ENCODE measurements around the gene IGLL5. TPM values are rescaled to one million over a fixed set of nuclear protein-coding genes. Genes with fewer than 3 reads are reported as not detected.

Gene IGLL5
- total RNA-seq, 4 donors from 2014 or later: 0.90 to 7.4 (median 2.7) TPM; not detected in 1

GRCh38 chr22:22927196-22927887 is 39.7 kb downstream of the IGLL5 start:
- no peak for DNase-seq
- no peak for TF ChIP-seq CTCF (IDR thresholded peaks at IDR 0.05)
- TF ChIP-seq POLR2A (IDR thresholded peaks at IDR 0.05): no peak
- Histone ChIP-seq H3K4me3 (no peak overlapping the region), H3K4me1 (no peaks in the 10 kb centered on the region), H3K27me3 (no peaks in the 10 kb centered on the region), H3K27ac (no peak overlapping the region), H3K9me3 (no peaks in the 10 kb centered on the region), H3K36me3 (no peaks in the 10 kb centered on the region)
- intact Hi-C loops (cut with DNase I; ENCODE audit: low total_unique reads): no loop called here

DNA sequence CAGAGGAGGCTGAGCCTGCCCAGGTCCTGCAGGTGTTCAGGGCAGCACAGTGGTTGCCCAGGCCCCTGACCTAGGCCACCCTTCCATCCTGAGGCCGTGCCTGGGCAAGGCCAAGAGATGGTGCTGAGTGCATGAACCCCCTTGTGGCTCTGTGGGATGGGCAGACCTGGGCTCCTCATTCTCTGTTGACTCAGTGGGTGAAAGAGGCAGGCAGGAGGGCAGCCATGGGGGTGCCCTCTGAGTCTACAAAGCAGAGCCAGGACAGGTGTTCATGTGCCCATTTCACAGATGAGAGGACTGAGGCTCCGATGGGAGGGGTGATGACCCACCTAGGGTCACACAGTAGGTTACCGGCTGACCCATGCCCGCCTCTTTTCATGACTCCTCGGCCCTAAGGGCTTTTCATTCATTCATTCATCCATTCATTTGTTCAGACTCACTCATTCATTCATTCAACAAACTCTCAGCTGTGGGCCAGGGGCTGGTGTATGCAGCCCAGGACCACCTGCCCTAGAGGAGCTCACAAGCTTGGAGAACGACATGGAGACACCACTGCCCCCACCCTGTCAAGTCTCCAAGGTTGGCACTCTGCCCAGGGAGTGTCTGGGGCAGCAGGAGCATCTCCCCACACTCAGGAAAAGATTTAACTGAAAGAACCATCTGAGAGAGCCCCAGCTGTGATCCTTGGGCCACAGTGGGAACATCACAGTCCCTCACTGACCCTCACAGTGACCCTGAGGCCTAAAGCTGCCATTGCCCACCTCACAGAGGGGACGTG is 40.5 kb downstream of the IGLL5 start:
- Histone ChIP-seq H3K4me3 (no peak overlapping the region), H3K4me1 (no peaks in the 10 kb centered on the region), H3K9me3 (no peaks in the 10 kb centered on the region), H3K27ac (no peak overlapping the region), H3K36me3 (no peaks in the 10 kb centered on the region), H3K27me3 (no peaks in the 10 kb centered on the region)
- intact Hi-C loops (cut with DNase I; ENCODE audit: low total_unique reads): no loop called here
- TF ChIP-seq POLR2A (IDR thresholded peaks at IDR 0.05): no peak
- DNase-seq: no peak

GRCh38 chr22:22928666-22929380 is 41.2 kb downstream of the IGLL5 start:
- Histone ChIP-seq H3K4me1 (no peaks in the 10 kb centered on the region), H3K36me3 (no peaks in the 10 kb centered on the region), H3K27me3 (no peaks in the 10 kb centered on the region), H3K4me3 (no peak overlapping the region), H3K27ac (no peak overlapping the region), H3K9me3 (no peaks in the 10 kb centered on the region)
- intact Hi-C loops (cut with DNase I; ENCODE audit: low total_unique reads): no loop called here
- DNase-seq: no peak
- TF ChIP-seq POLR2A (IDR thresholded peaks at IDR 0.05) (no peak), CTCF (IDR thresholded peaks at IDR 0.05) (no peak)

DNA sequence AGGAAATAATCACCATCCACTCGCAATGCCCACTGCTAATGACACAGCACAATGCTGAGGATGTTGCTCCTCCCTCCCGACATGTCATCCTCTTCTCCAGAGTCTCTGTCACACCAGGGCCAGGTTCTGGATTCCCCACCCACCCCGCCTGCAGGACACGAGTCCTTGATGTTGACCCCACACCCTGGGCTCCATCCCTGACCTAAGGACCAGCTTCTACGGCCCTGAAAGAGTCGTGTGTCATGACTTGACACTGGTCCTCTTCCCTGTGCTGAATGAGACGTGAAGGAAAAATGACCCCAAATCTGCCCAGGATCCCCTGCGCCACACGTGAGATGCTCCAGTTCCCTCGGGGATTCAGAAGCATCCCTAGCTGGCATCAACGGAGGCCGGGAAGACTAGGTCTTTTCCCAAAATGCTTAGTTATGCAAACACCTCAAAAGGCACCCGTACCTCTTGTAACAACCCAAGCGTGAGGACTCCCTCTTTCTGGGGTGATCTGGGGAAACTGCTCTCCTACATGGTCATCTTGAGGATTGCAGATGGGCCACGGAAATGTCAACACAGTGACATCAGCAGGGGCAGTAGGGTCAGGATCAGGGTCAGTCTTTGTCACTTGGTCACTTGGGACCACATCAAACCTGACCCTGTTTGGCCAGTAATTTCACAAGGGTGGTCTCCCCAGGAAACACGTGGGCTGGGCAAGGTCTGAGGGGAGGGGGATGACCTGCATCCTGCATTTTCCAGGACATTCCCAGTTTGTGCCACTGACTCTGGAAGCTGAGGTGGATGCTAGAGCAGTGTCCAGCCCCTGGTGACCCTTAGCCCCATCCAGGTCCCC is 42.0 kb downstream of the IGLL5 start:
- intact Hi-C loops (cut with DNase I; ENCODE audit: low total_unique reads): no loop called here
- no peak overlapping the region for H3K27ac ChIP-seq
- no peaks in the 10 kb centered on the region for H3K4me1 ChIP-seq
- DNase-seq: no peak
- no peaks in the 10 kb centered on the region for H3K27me3 ChIP-seq
- H3K9me3 ChIP-seq: no peaks in the 10 kb centered on the region
- H3K36me3 ChIP-seq: no peaks in the 10 kb centered on the region
- H3K4me3 ChIP-seq: no peak overlapping the region
- TF ChIP-seq CTCF (IDR thresholded peaks at IDR 0.05): no peak
- no peak for TF ChIP-seq POLR2A (IDR thresholded peaks at IDR 0.05)

DNA sequence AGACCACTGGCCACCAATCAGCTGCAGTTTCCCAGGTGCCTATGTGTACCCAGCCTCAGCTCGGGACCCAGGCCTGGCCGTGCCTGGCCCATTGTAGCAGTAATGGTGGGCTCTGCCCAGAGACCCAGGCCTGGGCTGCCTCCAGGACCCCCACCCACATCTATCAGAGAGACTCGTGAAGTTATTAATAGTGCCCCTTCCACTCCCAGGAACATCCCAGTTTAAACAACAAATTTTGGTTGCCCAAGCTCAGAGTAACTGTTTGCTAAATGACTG is 42.5 kb downstream of the IGLL5 start:
- intact Hi-C loops (cut with DNase I; ENCODE audit: low total_unique reads): no loop called here

More for the DNA sequence above, 42.5 kb downstream of the IGLL5 start:
- no peak for TF ChIP-seq POLR2A (IDR thresholded peaks at IDR 0.05)
- TF ChIP-seq CTCF (IDR thresholded peaks at IDR 0.05): no peak
- Histone ChIP-seq H3K4me3 (no peak overlapping the region), H3K27ac (no peak overlapping the region), H3K27me3 (no peaks in the 10 kb centered on the region), H3K36me3 (no peaks in the 10 kb centered on the region), H3K4me1 (no peaks in the 10 kb centered on the region), H3K9me3 (no peaks in the 10 kb centered on the region)
- DNase-seq: no peak

Measured in uterus (tissue), 4 donors.